OCI-LY3 (cell line): ENCODE measurements around the gene SLAIN2.

Experiments used
- CTCF ChIP-seq: fragments of 200-600, 300-600 bp; sonication (generic); IDR thresholded peaks from 2 replicates; pipeline ENCODE4 v1.5.1; 2014; ENCODE audit warnings: antibody characterized with exemption, low read length, low read depth
- EZH2phosphoT487 ChIP-seq: fragments of 200-600 bp; shearing (Covaris generic); IDR thresholded peaks from 2 replicates; pipeline ENCODE4 v1.6.1; 2018; ENCODE audit warnings: antibody characterized with exemption, mixed run types, low read depth

- no peak for TF ChIP-seq CTCF
- no peak for TF ChIP-seq EZH2phosphoT487
Observed at GRCh38 chr4:48300004-48300403, 41.3 kb upstream of the SLAIN2 start.
